SK-N-SH (cell line): ENCODE data around the gene PLA2G4B. TPM values are rescaled to one million over a fixed set of nuclear protein-coding genes. Genes with fewer than 3 reads are reported as not detected.

ENCODE experiments used
- CTCF ChIA-PET: fragments of 300-600, 350-600 bp; formaldehyde crosslinking; extraction: SDS; loops from one replicate; lab custom pipeline; 2021; lab: Yijun Ruan, JAX
- POLR2A ChIA-PET: fragments of 350-600 bp; sonication (Branson Sonifier 250); formaldehyde crosslinking; extraction: SDS; loops from one replicate; lab custom pipeline; 2020; ENCODE audit warnings: antibody characterized with exemption, inconsistent platforms; lab: Yijun Ruan, JAX
- DNase-seq: peaks from one replicate; pipeline ENCODE4 v3.0.0; 2012
- H2AFZ ChIP-seq: fragments of 200-600 bp; sonication (generic); 2 replicates; pipeline ENCODE4 v1.8.1; 2016; ENCODE audit warnings: antibody characterized with exemption, mild to moderate bottlenecking, low read depth
- H3F3A ChIP-seq: fragments of 200-600 bp; sonication (generic); replicated peaks from 2 replicates; pipeline ENCODE3; 2016; ENCODE audit warnings: antibody characterized with exemption, mild to moderate bottlenecking; ENCODE audit not compliant: insufficient read depth
- H3K27ac ChIP-seq, 2 experiments: fragments of 200-500 bp in 1 of 2; fragments of 200-600 bp in 1 of 2; sonication (Bioruptor generic) in 1 of 2; sonication (generic), shearing (Covaris generic) in 1 of 2; 2 replicates each; pipeline versions ENCODE4 v1.5.1 to v1.6.1; 2014 to 2016; ENCODE audit warnings: low read depth in 2 of 2, inconsistent platforms in 1 of 2, low read length in 1 of 2, mild to moderate bottlenecking in 1 of 2, mixed read lengths in 1 of 2
- H3K27me3 ChIP-seq: fragments of 200-600 bp; sonication (generic), shearing (Covaris generic); 2 replicates; pipeline ENCODE4 v1.6.1; 2016; ENCODE audit warnings: mixed run types; ENCODE audit not compliant: insufficient read depth
- H3K36me3 ChIP-seq, 2 experiments: fragments of 200-500 bp in 1 of 2; fragments of 200-600 bp in 1 of 2; sonication (Bioruptor generic) in 1 of 2; sonication (generic) in 1 of 2; replicated peaks in 1 of 2; 2 replicates each; pipeline versions ENCODE3 to v1.5.1; 2014 to 2016; ENCODE audit warnings: low read length in 1 of 2, mild to moderate bottlenecking in 1 of 2; ENCODE audit not compliant: insufficient read depth in 2 of 2, control insufficient read depth in 1 of 2
- H3K4me1 ChIP-seq, 2 experiments: fragments of 200-500 bp in 1 of 2; fragments of 200-600 bp in 1 of 2; sonication (Bioruptor generic) in 1 of 2; sonication (generic), shearing (Covaris generic) in 1 of 2; 2 replicates each; pipeline versions ENCODE4 v1.5.1 to v1.6.1; 2014 to 2016; ENCODE audit warnings: low read depth in 1 of 2, low read length in 1 of 2, mixed run types in 1 of 2; ENCODE audit not compliant: insufficient read depth in 2 of 2, control insufficient read depth in 1 of 2
- H3K4me2 ChIP-seq: fragments of 200-600 bp; sonication (generic), shearing (Covaris generic); 2 replicates; pipeline ENCODE4 v1.6.1; 2017; ENCODE audit warnings: mixed run types
- H3K4me3 ChIP-seq, 2 experiments: fragments of 200-500 bp in 1 of 2; fragments of 200-600 bp in 1 of 2; sonication (Bioruptor generic) in 1 of 2; sonication (generic), shearing (Covaris generic) in 1 of 2; 2 replicates each; pipeline versions ENCODE4 v1.5.1 to v1.8.1; 2014 to 2016; ENCODE audit warnings: low read depth in 2 of 2, inconsistent platforms in 1 of 2, low read length in 1 of 2, mild to moderate bottlenecking in 1 of 2, mixed read lengths in 1 of 2, moderate library complexity in 1 of 2
- H3K79me2 ChIP-seq: fragments of 200-600 bp; sonication (generic); 2 replicates; pipeline ENCODE4 v1.8.1; 2017; ENCODE audit warnings: mild to moderate bottlenecking; ENCODE audit not compliant: insufficient read depth
- H3K9ac ChIP-seq: fragments of 200-600 bp; sonication (generic); 2 replicates; pipeline ENCODE4 v1.6.1; 2017; ENCODE audit warnings: mixed run types
- H3K9me2 ChIP-seq: fragments of 200-600 bp; sonication (generic); 2 replicates; pipeline ENCODE4 v1.6.1; 2017; ENCODE audit warnings: mixed run types
- H3K9me3 ChIP-seq: fragments of 200-600 bp; sonication (generic); 2 replicates; pipeline ENCODE4 v1.6.1; 2017; ENCODE audit warnings: mixed run types, mild to moderate bottlenecking, moderate library complexity
- H4K20me1 ChIP-seq: fragments of 200-600 bp; sonication (generic); 2 replicates; pipeline ENCODE4 v1.6.1; 2017; ENCODE audit warnings: mild to moderate bottlenecking, mixed run types; ENCODE audit not compliant: insufficient read depth
- CHD2 ChIP-seq: fragments of 150-350 bp; IDR thresholded peaks from 2 replicates; pipeline ENCODE4 v1.6.1; 2018; ENCODE audit warnings: low read length; ENCODE audit not compliant: partially characterized antibody
- CTCF ChIP-seq: fragments of 200-600 bp; sonication (generic); IDR thresholded peaks from 2 replicates; pipeline ENCODE4 v1.6.1; 2017; ENCODE audit warnings: antibody characterized with exemption, mild to moderate bottlenecking, moderate library complexity
- EP300 ChIP-seq, 2 experiments: IDR thresholded peaks; 2 replicates each; pipeline versions ENCODE4 v1.4.0 to v1.6.1; 2012; ENCODE audit warnings: borderline replicate concordance in 1 of 2, low read depth in 1 of 2, low read length in 1 of 2
- EZH2phosphoT487 ChIP-seq: fragments of 200-600 bp; sonication (generic); IDR thresholded peaks from 2 replicates; pipeline ENCODE4 v1.6.1; 2017; ENCODE audit warnings: low read depth, mixed run types, mild to moderate bottlenecking, antibody characterized with exemption, moderate library complexity, borderline replicate concordance
- FOXM1 ChIP-seq: IDR thresholded peaks from 2 replicates; pipeline ENCODE4 v1.4.0; 2012; ENCODE audit warnings: low read depth, mild to moderate bottlenecking
- GABPA ChIP-seq: IDR thresholded peaks from 2 replicates; pipeline ENCODE4 v1.4.0; 2012; ENCODE audit warnings: low read depth, mild to moderate bottlenecking
- GATA2 ChIP-seq: sonication (generic); formaldehyde crosslinking; IDR thresholded peaks from 2 replicates; pipeline ENCODE4 v1.5.0; 2020; ENCODE audit warnings: mild to moderate bottlenecking, missing genetic modification reagents
- MAX ChIP-seq: IDR thresholded peaks from 2 replicates; pipeline ENCODE4 v1.4.0; 2012; ENCODE audit warnings: low read depth
- MXI1 ChIP-seq: IDR thresholded peaks from 2 replicates; pipeline ENCODE4 v1.6.1; 2012; ENCODE audit warnings: mild to moderate bottlenecking, low read depth, low read length, improper control_type of control experiment
- NRF1 ChIP-seq: IDR thresholded peaks from 2 replicates; pipeline ENCODE4 v1.6.1; 2012; ENCODE audit warnings: low read depth, mild to moderate bottlenecking, low read length
- PBX3 ChIP-seq: IDR thresholded peaks from 2 replicates; pipeline ENCODE4; 2012
- POLR2AphosphoS5 ChIP-seq: IDR thresholded peaks from 2 replicates; pipeline ENCODE4 v1.6.1; 2012; ENCODE audit warnings: low read depth, low read length
- RCOR1 ChIP-seq: fragments of 150-350 bp; IDR thresholded peaks from 2 replicates; pipeline ENCODE4 v1.6.1; 2017; ENCODE audit warnings: antibody characterized with exemption, low read length
- RFX5 ChIP-seq: IDR thresholded peaks from 2 replicates; pipeline ENCODE4 v1.6.1; 2012; ENCODE audit warnings: mild to moderate bottlenecking, improper control_type of control experiment, low read length
- SIN3A ChIP-seq: IDR thresholded peaks from 2 replicates; pipeline ENCODE4 v1.6.1; 2012; ENCODE audit warnings: low read depth, mild to moderate bottlenecking, low read length, moderate library complexity, borderline replicate concordance
- TEAD4 ChIP-seq: IDR thresholded peaks from 2 replicates; pipeline ENCODE4 v1.4.0; 2012; ENCODE audit warnings: mild to moderate bottlenecking, borderline replicate concordance; ENCODE audit not compliant: insufficient read depth
- USF2 ChIP-seq: fragments of 150-350 bp; IDR thresholded peaks from 2 replicates; pipeline ENCODE4 v1.6.1; 2017; ENCODE audit warnings: antibody characterized with exemption, low read length, low read depth, borderline replicate concordance
- YY1 ChIP-seq: IDR thresholded peaks from 2 replicates; pipeline ENCODE4 v1.4.0; 2012; ENCODE audit warnings: low read depth, mild to moderate bottlenecking
- WGBS: methylation state at CpG from one replicate; pipeline ENCODE4 v1.1.6; 2017; ENCODE audit warnings: low lambda C conversion rate; 5-methylcytosine and 5-hydroxymethylcytosine counted together
- polyA plus RNA-seq, 3 experiments: library from polyadenylated mRNA; depleted of rRNA; stranded (reverse); fragments of >200 nt; gene quantifications; 2 replicates each; pipeline ENCODE4 v1.2.3, GENCODE V29; 2012

Gene PLA2G4B
- polyA plus RNA-seq, 1 of the 3 experiments (the other 2 are of a cell fraction) = 5.3 TPM

GRCh38 chr15:41798607-41799487, 39.8 kb upstream of the PLA2G4B start:
- Histone ChIP-seq H3K9ac (no peak overlapping the region), H3K36me3 (peaks cover 0 to 15% of the 10 kb centered on the region in 2 experiments), H3K4me2 (no peak overlapping the region; the same call in 1 of the 2 replicates), H4K20me1 (no peaks in the 10 kb centered on the region), H3K4me1 (peaks cover 17 to 30% of the 10 kb centered on the region in 2 experiments; a peak in 3 of 4 replicates), H3K79me2 (peaks cover 23% of the 10 kb centered on the region), H3K27me3 (no peaks in the 10 kb centered on the region), H2AFZ (no peak overlapping the region), H3F3A (peaks cover 11% of the 10 kb centered on the region), H3K4me3 (no peak overlapping the region), H3K9me2 (no peaks in the 10 kb centered on the region), H3K27ac (no peak overlapping the region), H3K9me3 (no peaks in the 10 kb centered on the region)
- 82% methylated on average over 9 of the region's 9 CpGs for WGBS
- ChIA-PET CTCF (interaction anchor here (0.8 to 6.4 kb wide), 2 partner anchors 13 to 26 kb away, joined by 3 to 36 read pairs; no protein-coding TSS in a partner anchor), POLR2A (no interaction called here)
- no peak for DNase-seq
- TF ChIP-seq GABPA (no peak), USF2 (no peak), MAX (no peak), FOXM1 (no peak), CHD2 (no peak), CTCF (no peak), SIN3A (no peak), YY1 (no peak), MXI1 (no peak), TEAD4 (no peak), PBX3 (no peak), RFX5 (no peak), GATA2 (CRISPR knock-in tag) (no peak), NRF1 (no peak), RCOR1 (no peak), POLR2AphosphoS5 (no peak), EP300 (IDR thresholded peaks at IDR 0.05; ENCODE audit: borderline replicate concordance in 1 of 2, low read depth in 1 of 2, low read length in 1 of 2) (no peak), EZH2phosphoT487 (no peak)
